ENCODE data around the gene ANXA6. TPM values are rescaled to one million over a fixed set of nuclear protein-coding genes. Genes with fewer than 3 reads are reported as not detected.
A peak's percentile ranks its signal among the peaks of the same experiment; 100 is the strongest.

Gene ANXA6
- total and polyA plus RNA-seq, 9 of the 15 experiments (the other 6 are each of a cell fraction or from before 2014, with no cell fraction given), result 0.70 to 13.2 (median 8.3) TPM

- TF ChIP-seq, protein P1, sequence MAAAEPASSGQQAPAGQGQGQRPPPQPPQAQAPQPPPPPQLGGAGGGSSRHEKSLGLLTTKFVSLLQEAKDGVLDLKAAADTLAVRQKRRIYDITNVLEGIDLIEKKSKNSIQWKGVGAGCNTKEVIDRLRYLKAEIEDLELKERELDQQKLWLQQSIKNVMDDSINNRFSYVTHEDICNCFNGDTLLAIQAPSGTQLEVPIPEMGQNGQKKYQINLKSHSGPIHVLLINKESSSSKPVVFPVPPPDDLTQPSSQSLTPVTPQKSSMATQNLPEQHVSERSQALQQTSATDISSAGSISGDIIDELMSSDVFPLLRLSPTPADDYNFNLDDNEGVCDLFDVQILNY (CRISPR knock-in tag; IDR thresholded peaks at IDR 0.05), result no peak
- TF ChIP-seq HMG20B (CRISPR knock-in tag; IDR thresholded peaks at IDR 0.05) (no peak), ZSCAN32 (CRISPR knock-in tag; IDR thresholded peaks at IDR 0.05) (no peak), ZNF197 (CRISPR knock-in tag; IDR thresholded peaks at IDR 0.05; ENCODE audit: low read depth) (no peak), TAF9B (IDR thresholded peaks at IDR 0.05; ENCODE audit: partially characterized antibody) (no peak), ZNF512 (tag; IDR thresholded peaks at IDR 0.05) (no peak), RFX5 (IDR thresholded peaks at IDR 0.05; ENCODE audit: low read depth, low read length) (no peak), HOXB6 (CRISPR knock-in tag; IDR thresholded peaks at IDR 0.05; ENCODE audit: borderline replicate concordance) (no peak), TBL1XR1 (IDR thresholded peaks at IDR 0.05; ENCODE audit: low read length in 2 of 2) (peak in 1 of 2 experiments; percentile 87; a peak in 2 of 4 replicates), SAFB (IDR thresholded peaks at IDR 0.05; ENCODE audit: borderline replicate concordance, low read depth, low read length) (no peak)
- TF ChIP-seq, protein P2, sequence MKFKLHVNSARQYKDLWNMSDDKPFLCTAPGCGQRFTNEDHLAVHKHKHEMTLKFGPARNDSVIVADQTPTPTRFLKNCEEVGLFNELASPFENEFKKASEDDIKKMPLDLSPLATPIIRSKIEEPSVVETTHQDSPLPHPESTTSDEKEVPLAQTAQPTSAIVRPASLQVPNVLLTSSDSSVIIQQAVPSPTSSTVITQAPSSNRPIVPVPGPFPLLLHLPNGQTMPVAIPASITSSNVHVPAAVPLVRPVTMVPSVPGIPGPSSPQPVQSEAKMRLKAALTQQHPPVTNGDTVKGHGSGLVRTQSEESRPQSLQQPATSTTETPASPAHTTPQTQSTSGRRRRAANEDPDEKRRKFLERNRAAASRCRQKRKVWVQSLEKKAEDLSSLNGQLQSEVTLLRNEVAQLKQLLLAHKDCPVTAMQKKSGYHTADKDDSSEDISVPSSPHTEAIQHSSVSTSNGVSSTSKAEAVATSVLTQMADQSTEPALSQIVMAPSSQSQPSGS (CRISPR knock-in tag; IDR thresholded peaks at IDR 0.05), result no peak
- TF ChIP-seq, protein P3, sequence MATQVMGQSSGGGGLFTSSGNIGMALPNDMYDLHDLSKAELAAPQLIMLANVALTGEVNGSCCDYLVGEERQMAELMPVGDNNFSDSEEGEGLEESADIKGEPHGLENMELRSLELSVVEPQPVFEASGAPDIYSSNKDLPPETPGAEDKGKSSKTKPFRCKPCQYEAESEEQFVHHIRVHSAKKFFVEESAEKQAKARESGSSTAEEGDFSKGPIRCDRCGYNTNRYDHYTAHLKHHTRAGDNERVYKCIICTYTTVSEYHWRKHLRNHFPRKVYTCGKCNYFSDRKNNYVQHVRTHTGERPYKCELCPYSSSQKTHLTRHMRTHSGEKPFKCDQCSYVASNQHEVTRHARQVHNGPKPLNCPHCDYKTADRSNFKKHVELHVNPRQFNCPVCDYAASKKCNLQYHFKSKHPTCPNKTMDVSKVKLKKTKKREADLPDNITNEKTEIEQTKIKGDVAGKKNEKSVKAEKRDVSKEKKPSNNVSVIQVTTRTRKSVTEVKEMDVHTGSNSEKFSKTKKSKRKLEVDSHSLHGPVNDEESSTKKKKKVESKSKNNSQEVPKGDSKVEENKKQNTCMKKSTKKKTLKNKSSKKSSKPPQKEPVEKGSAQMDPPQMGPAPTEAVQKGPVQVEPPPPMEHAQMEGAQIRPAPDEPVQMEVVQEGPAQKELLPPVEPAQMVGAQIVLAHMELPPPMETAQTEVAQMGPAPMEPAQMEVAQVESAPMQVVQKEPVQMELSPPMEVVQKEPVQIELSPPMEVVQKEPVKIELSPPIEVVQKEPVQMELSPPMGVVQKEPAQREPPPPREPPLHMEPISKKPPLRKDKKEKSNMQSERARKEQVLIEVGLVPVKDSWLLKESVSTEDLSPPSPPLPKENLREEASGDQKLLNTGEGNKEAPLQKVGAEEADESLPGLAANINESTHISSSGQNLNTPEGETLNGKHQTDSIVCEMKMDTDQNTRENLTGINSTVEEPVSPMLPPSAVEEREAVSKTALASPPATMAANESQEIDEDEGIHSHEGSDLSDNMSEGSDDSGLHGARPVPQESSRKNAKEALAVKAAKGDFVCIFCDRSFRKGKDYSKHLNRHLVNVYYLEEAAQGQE (IDR thresholded peaks at IDR 0.05; ENCODE audit: borderline replicate concordance), result peak; percentile 37; the same call in 1 of the 2 replicates
- TF ChIP-seq, protein P3 (CRISPR knock-in tag; IDR thresholded peaks at IDR 0.05; ENCODE audit: low read depth), result no peak
These were observed 94.2 kb downstream of the ANXA6 start (continued) for GRCh38 chr5:151063142-151063989.
